GM10248 (cell line): ENCODE data around the gene HSD17B13.

Experiments used
- CTCF ChIA-PET: fragments of 300-600 bp; sonication (Branson Sonifier 250); formaldehyde crosslinking; extraction: SDS; loops from one replicate; lab custom pipeline; 2021; ENCODE audit warnings: antibody characterized with exemption; lab: Yijun Ruan, JAX
- POLR2A ChIA-PET: fragments of 350-650 bp; sonication (Branson Sonifier 250); formaldehyde crosslinking; extraction: SDS; loops from one replicate; lab custom pipeline; 2020; ENCODE audit warnings: antibody characterized with exemption; lab: Yijun Ruan, JAX
- DNase-seq: peaks from one replicate; pipeline ENCODE4 v3.0.0; 2012; ENCODE audit errors: extremely low spot score
- CTCF ChIP-seq: IDR thresholded peaks from 2 replicates; pipeline ENCODE4 v1.5.1; 2012; ENCODE audit warnings: mild to moderate bottlenecking, low read depth; ENCODE audit errors: extremely low read depth, missing control alignments, control extremely low read depth

Gene HSD17B13

GRCh38 chr4:87274327-87274726, 48.4 kb downstream of the HSD17B13 start:
- DNase-seq: no peak
- POLR2A ChIA-PET: no interaction called here
- CTCF ChIA-PET: interaction anchor here (1.4 to 1.6 kb wide), 3 partner anchors 11 to 124 kb away, joined by 3 to 9 read pairs (median 4); no protein-coding TSS in a partner anchor
- no peak for TF ChIP-seq CTCF

GRCh38 chr4:87270825-87271224, 51.9 kb downstream of the HSD17B13 start:
- no peak for DNase-seq
- POLR2A ChIA-PET: no interaction called here
- CTCF ChIA-PET: interaction anchor here (1.1 kb wide), 1 partner anchor 120 kb away, joined by 3 read pairs; no protein-coding TSS in a partner anchor
- no peak for TF ChIP-seq CTCF

GRCh38 chr4:87270144-87270543, 52.5 kb downstream of the HSD17B13 start:
- DNase-seq: no peak
- POLR2A ChIA-PET: no interaction called here
- peak; percentile 21 for TF ChIP-seq CTCF
- CTCF ChIA-PET: no interaction called here

- POLR2A ChIA-PET: no interaction called here
Measured at GRCh38 chr4:87268411-87268810, 54.3 kb downstream of the HSD17B13 start.

GRCh38 chr4:87266986-87267385, 55.7 kb downstream of the HSD17B13 start:
- DNase-seq: no peak
- TF ChIP-seq CTCF: no peak
- ChIA-PET POLR2A (no interaction called here), CTCF (no interaction called here)

More at GRCh38 chr4:87268411-87268810, 54.3 kb downstream of the HSD17B13 start:
- CTCF ChIA-PET: no interaction called here
- DNase-seq: no peak
- no peak for TF ChIP-seq CTCF

GRCh38 chr4:87262886-87263285, 59.8 kb downstream of the HSD17B13 start:
- TF ChIP-seq CTCF: no peak
- ChIA-PET POLR2A (no interaction called here), CTCF (interaction anchor here (2.3 to 2.7 kb wide), 2 partner anchors 9 to 12 kb away, joined by 9 to 10 read pairs; no protein-coding TSS in a partner anchor)
- no peak for DNase-seq

GRCh38 chr4:87260477-87260876, 62.2 kb downstream of the HSD17B13 start:
- CTCF ChIA-PET: no interaction called here
- no peak for DNase-seq
- no peak for TF ChIP-seq CTCF
- POLR2A ChIA-PET: no interaction called here
